ENCODE results near the gene TNN.
A peak's percentile ranks its signal among the peaks of the same experiment; 100 is the strongest.

TNN gene

GRCh38 chr1:175195798-175196197 is 128.2 kb downstream of the TNN start:
- CTCF ChIA-PET = interaction anchor here (0.9 kb wide), 1 partner anchor 124 kb away, joined by 5 read pairs; no protein-coding TSS in a partner anchor
- no peak for TF ChIP-seq CTCF (conservative IDR thresholded peaks at IDR 0.05; ENCODE audit: low read depth)
- DNase-seq (ENCODE audit: low spot score) = no peak
- POLR2A ChIA-PET (ENCODE audit: low non-redundant PET) = no interaction called here
- H3K27ac ChIP-seq = peak overlapping the region; percentile 84

GRCh38 chr1:175197531-175197930 is 129.9 kb downstream of the TNN start:
- peak; percentile 87 for DNase-seq (ENCODE audit: low spot score)
- ChIA-PET POLR2A (ENCODE audit: low non-redundant PET) (no interaction called here), CTCF (no interaction called here)
- TF ChIP-seq CTCF (conservative IDR thresholded peaks at IDR 0.05; ENCODE audit: low read depth) = no peak
- H3K27ac ChIP-seq = peak overlapping the region; percentile 84; the same call in 1 of the 2 replicates

Data from RWPE1 (cell line).